BE2C (cell line): ENCODE measurements around the gene CNGA1.

ENCODE experiments used
- DNase-seq: peaks from one replicate; pipeline ENCODE4 v3.0.0-alpha.2; 2020
- H3K27me3 ChIP-seq: fragments of 250-450 bp; sonication (Bioruptor Pico); 2 replicates; pipeline ENCODE4 v1.5.1; 2020; ENCODE audit warnings: mild to moderate bottlenecking
- H3K36me3 ChIP-seq: fragments of 250-450 bp; sonication (Bioruptor Pico); 2 replicates; pipeline ENCODE4 v1.5.1; 2020; ENCODE audit warnings: mild to moderate bottlenecking
- H3K4me1 ChIP-seq: fragments of 250-450 bp; sonication (Bioruptor Pico); 2 replicates; pipeline ENCODE4 v1.5.1; 2020
- H3K4me3 ChIP-seq: 2 replicates; pipeline ENCODE4 v1.5.1; 2011; ENCODE audit warnings: low read depth, low read length
- H3K9me3 ChIP-seq: fragments of 250-450 bp; sonication (Bioruptor Pico); 2 replicates; pipeline ENCODE4 v1.5.1; 2020
- CTCF ChIP-seq: IDR thresholded peaks from 2 replicates; pipeline ENCODE4 v1.5.1; 2012; ENCODE audit warnings: mild to moderate bottlenecking, low read depth, low read length

The CNGA1 gene

GRCh38 chr4:47945930-47946726 is 70.4 kb downstream of the CNGA1 start:
- H3K4me3 ChIP-seq = no peak overlapping the region
- no peaks in the 10 kb centered on the region for H3K27me3 ChIP-seq
- no peaks in the 10 kb centered on the region for H3K4me1 ChIP-seq
- no peak for DNase-seq
- H3K9me3 ChIP-seq = no peaks in the 10 kb centered on the region
- peak; percentile 21; the same call in 1 of the 2 replicates for TF ChIP-seq CTCF
- H3K36me3 ChIP-seq = no peaks in the 10 kb centered on the region

GRCh38 chr4:47942081-47942819 is 74.2 kb downstream of the CNGA1 start:
- H3K9me3 ChIP-seq = no peaks in the 10 kb centered on the region
- no peaks in the 10 kb centered on the region for H3K36me3 ChIP-seq
- no peak for TF ChIP-seq CTCF
- H3K27me3 ChIP-seq = no peaks in the 10 kb centered on the region
- DNase-seq = no peak
- no peak overlapping the region for H3K4me3 ChIP-seq
- no peaks in the 10 kb centered on the region for H3K4me1 ChIP-seq

- DNase-seq = no peak
- Histone ChIP-seq H3K4me1 (no peaks in the 10 kb centered on the region), H3K4me3 (no peak overlapping the region)
These were observed 77.0 kb downstream of the CNGA1 start for GRCh38 chr4:47939456-47939855.

GRCh38 chr4:47936336-47936735 is 80.1 kb downstream of the CNGA1 start:
- H3K9me3 ChIP-seq = no peaks in the 10 kb centered on the region
- no peaks in the 10 kb centered on the region for H3K27me3 ChIP-seq
- H3K36me3 ChIP-seq = no peaks in the 10 kb centered on the region
- DNase-seq = no peak
- H3K4me1 ChIP-seq = peaks cover 6% of the 10 kb centered on the region
- no peak for TF ChIP-seq CTCF
- no peak overlapping the region for H3K4me3 ChIP-seq

More at GRCh38 chr4:47939456-47939855, 77.0 kb downstream of the CNGA1 start:
- no peak for TF ChIP-seq CTCF
- Histone ChIP-seq H3K36me3 (no peaks in the 10 kb centered on the region), H3K27me3 (no peaks in the 10 kb centered on the region), H3K9me3 (no peaks in the 10 kb centered on the region)

- no peak for DNase-seq
- Histone ChIP-seq H3K27me3 (no peaks in the 10 kb centered on the region), H3K4me3 (no peak overlapping the region), H3K9me3 (no peaks in the 10 kb centered on the region), H3K36me3 (no peaks in the 10 kb centered on the region), H3K4me1 (peaks cover 16% of the 10 kb centered on the region)
- TF ChIP-seq CTCF = peak; percentile 58
These were observed 82.6 kb downstream of the CNGA1 start for GRCh38 chr4:47933840-47934239.
